GM12878 (cell line): ENCODE data around the gene COTL1. TPM values are rescaled to one million over a fixed set of nuclear protein-coding genes. Genes with fewer than 3 reads are reported as not detected.

Experiments used
- ATAC-seq: fragments of 200-7000 bp; cut with Tn5 transposase; 3 replicates; pipeline ENCODE4 v1.9.1; 2020; ENCODE audit warnings: mild to moderate bottlenecking, moderate library complexity
- BruUV-seq: library from RNA; stranded (reverse); fragments of 400-500 nt; replicated peaks from 2 replicates; lab custom pipeline; 2021; lab: Mats Ljungman, UMichigan
- CTCF ChIA-PET: fragments of 300-600 bp; sonication (Branson Sonifier 250); formaldehyde crosslinking; extraction: SDS; loops from one replicate; lab custom pipeline; 2021; ENCODE audit warnings: inconsistent platforms; lab: Yijun Ruan, JAX
- POLR2A ChIA-PET: fragments of 350-600 bp; formaldehyde crosslinking; extraction: SDS; loops from one replicate; lab custom pipeline; 2021; ENCODE audit warnings: inconsistent platforms; lab: Charles Lee
- RAD21 ChIA-PET: fragments of 300-600 bp; sonication (Branson Sonifier 250); formaldehyde crosslinking; loops from one replicate; lab custom pipeline; 2023; ENCODE audit warnings: antibody characterized with exemption; ENCODE audit not compliant: unreplicated experiment; lab: Charles Lee
- SMC1A ChIA-PET: fragments of 300-600 bp; sonication (Branson Sonifier 250); formaldehyde crosslinking; loops from one replicate; lab custom pipeline; 2023; ENCODE audit not compliant: unreplicated experiment, uncharacterized antibody; lab: Charles Lee
- DNase-seq: peaks from one replicate; pipeline ENCODE4 v3.0.0-alpha.2; 2011; ENCODE audit warnings: low read depth, low spot score
- FAIRE-seq: peaks from 3 replicates; lab custom pipeline; 2011; peaks lifted over from hg19 to GRCh38; lab: Jason Lieb, UNC
- H2AFZ ChIP-seq: 2 replicates; pipeline ENCODE4 v1.6.0; 2011; ENCODE audit warnings: low read depth, low read length, control low read depth; ENCODE audit not compliant: control insufficient read depth
- H3K27ac ChIP-seq: 2 replicates; pipeline ENCODE4 v1.5.1; 2011; ENCODE audit warnings: control low read depth; ENCODE audit not compliant: control insufficient read depth, insufficient read depth
- H3K27me3 ChIP-seq, 2 experiments: replicated peaks in 1 of 2; 2 replicates each; pipeline versions ENCODE4 v1.6.0 to v1.6.1; 2011; ENCODE audit warnings: low read length in 1 of 2; ENCODE audit not compliant: control insufficient read depth in 2 of 2, insufficient read depth in 2 of 2
- H3K36me3 ChIP-seq, 2 experiments: 2 replicates each; pipeline ENCODE4 v1.5.1; 2011; ENCODE audit warnings: low read length in 1 of 2; ENCODE audit not compliant: control insufficient read depth in 2 of 2, insufficient read depth in 2 of 2
- H3K4me1 ChIP-seq: 2 replicates; pipeline ENCODE4 v1.6.1; 2011; ENCODE audit warnings: mild to moderate bottlenecking, low read length, moderate library complexity, mixed read lengths; ENCODE audit not compliant: control insufficient read depth, insufficient read depth
- H3K4me2 ChIP-seq: 2 replicates; pipeline ENCODE4 v1.6.0; 2011; ENCODE audit warnings: control low read depth; ENCODE audit not compliant: control insufficient read depth, insufficient read depth
- H3K4me3 ChIP-seq: fragments of 200-600 bp; sonication (generic); 2 replicates; pipeline ENCODE4 v1.5.1; 2016
- H3K79me2 ChIP-seq: 2 replicates; pipeline ENCODE4 v1.6.0; 2011; ENCODE audit warnings: low read length; ENCODE audit not compliant: control insufficient read depth, insufficient read depth
- H3K9ac ChIP-seq: 2 replicates; pipeline ENCODE4 v1.8.0; 2011; ENCODE audit warnings: low read length, control low read depth, mixed read lengths; ENCODE audit not compliant: control insufficient read depth, insufficient read depth
- H3K9me3 ChIP-seq: replicated peaks from 3 replicates; pipeline ENCODE4 v1.5.1; 2011; ENCODE audit warnings: mild to moderate bottlenecking, low read length; ENCODE audit not compliant: control insufficient read depth, insufficient read depth
- H4K20me1 ChIP-seq: 2 replicates; pipeline ENCODE4 v1.6.0; 2011; ENCODE audit not compliant: control insufficient read depth, insufficient read depth
- BACH1 ChIP-seq: fragments of 450-650 bp; IDR thresholded peaks from 2 replicates; pipeline ENCODE4 v1.6.1; 2017; ENCODE audit warnings: mild to moderate bottlenecking, borderline replicate concordance
- BCL11A ChIP-seq: IDR thresholded peaks from 2 replicates; pipeline ENCODE4 v1.6.1; 2011; ENCODE audit warnings: low read depth, low read length
- CHD1 ChIP-seq: IDR thresholded peaks from 2 replicates; pipeline ENCODE4 v1.6.1; 2012; ENCODE audit warnings: low read depth, low read length, improper control_type of control experiment
- CREB1 ChIP-seq: IDR thresholded peaks from 2 replicates; pipeline ENCODE4 v1.6.1; 2012; ENCODE audit warnings: low read depth, mild to moderate bottlenecking, inconsistent platforms
- CTCF ChIP-seq, 3 experiments: IDR thresholded peaks in 2 of 3; conservative IDR thresholded peaks in 1 of 3; 2 replicates each; pipeline ENCODE4 v1.5.1; 2011; ENCODE audit warnings: low read depth in 3 of 3, low read length in 3 of 3, mild to moderate bottlenecking in 3 of 3, control low read depth in 2 of 3, moderate library complexity in 2 of 3, inconsistent platforms in 1 of 3, mixed read lengths in 1 of 3; ENCODE audit not compliant: control insufficient read depth in 2 of 3, insufficient read depth in 1 of 3; ENCODE audit errors: extremely low read depth in 1 of 3
- E2F4 ChIP-seq: IDR thresholded peaks from 2 replicates; pipeline ENCODE4 v1.6.1; 2012; ENCODE audit warnings: low read depth, low read length, improper control_type of control experiment
- ELK1 ChIP-seq: IDR thresholded peaks from 2 replicates; pipeline ENCODE4 v1.6.1; 2012; ENCODE audit warnings: low read depth, low read length, improper control_type of control experiment
- IRF4 ChIP-seq: IDR thresholded peaks from 2 replicates; pipeline ENCODE4 v1.6.1; 2011; ENCODE audit warnings: low read depth, low read length
- JUNB ChIP-seq: IDR thresholded peaks from 2 replicates; pipeline ENCODE4 v1.6.1; 2016; ENCODE audit warnings: antibody characterized with exemption, mild to moderate bottlenecking
- NFYB ChIP-seq: IDR thresholded peaks from 2 replicates; pipeline ENCODE4 v1.6.1; 2011; ENCODE audit warnings: low read depth, mild to moderate bottlenecking, low read length, improper control_type of control experiment, moderate library complexity; ENCODE audit not compliant: insufficient read depth
- NRF1 ChIP-seq: conservative IDR thresholded peaks from 2 replicates; pipeline ENCODE4 v1.6.1; 2011; ENCODE audit warnings: mild to moderate bottlenecking, low read depth, low read length, improper control_type of control experiment
- ZNF274 ChIP-seq: IDR thresholded peaks from one replicate; pipeline ENCODE4 v1.8.0; 2011; ENCODE audit not compliant: insufficient read length, insufficient read depth
- ZNF384 ChIP-seq: IDR thresholded peaks from 2 replicates; pipeline ENCODE4 v1.6.1; 2012; ENCODE audit warnings: low read depth, mild to moderate bottlenecking, low read length, improper control_type of control experiment, borderline replicate concordance
- ZZZ3 ChIP-seq: IDR thresholded peaks from 2 replicates; pipeline ENCODE4 v1.6.1; 2011; ENCODE audit warnings: low read depth; ENCODE audit not compliant: control insufficient read depth, insufficient read length
- WGBS: methylation state at CpG from one replicate; pipeline ENCODE4 v1.1.6; 2016; ENCODE audit warnings: low lambda C conversion rate; ENCODE audit not compliant: insufficient replicate concordance, insufficient coverage; ENCODE audit errors: missing lambda C conversion rate; 5-methylcytosine and 5-hydroxymethylcytosine counted together
- in situ Hi-C: fragments of 300-500 bp; cut with MboI; formaldehyde crosslinking; loops from 9 replicates; pipeline ENCODE4 v1.14.3; 2018; ENCODE audit warnings: mixed read lengths
- intact Hi-C: fragments of 100-400 bp; cut with micrococcal nuclease; formaldehyde crosslinking; loops from one replicate; pipeline ENCODE4 v1.14.2; 2022; ENCODE audit not compliant: unreplicated experiment
- polyA plus RNA-seq, 11 experiments: library from polyadenylated mRNA; depleted of rRNA in 4 of 11; unstranded in 6 of 11; stranded (reverse) in 5 of 11; fragments of >200 nt; fragmentation: Nextera tagmentation in 4 of 11; fragmentation: Illumina TruSeq in 1 of 11; extraction: Ambion mirVana in 4 of 11; extraction: Trizol in 1 of 11; gene quantifications; 1 replicate in 1 of 11; 2 replicates in 10 of 11; pipeline versions ENCODE4 v1.2.1 to v1.2.3, GENCODE V29; 2011 to 2016; ENCODE audit warnings: inconsistent platforms in 2 of 11, missing spikeins in 2 of 11, low read depth in 1 of 11
- total RNA-seq, 4 experiments: library from RNA; depleted of rRNA in 3 of 4; stranded (reverse); fragments of >200 nt in 3 of 4; fragmentation: Illumina TruSeq in 1 of 4; extraction: Trizol in 1 of 4; gene quantifications; 2 replicates each; pipeline versions ENCODE4 v1.2.1 to v1.2.3, GENCODE V29; 2013 to 2021

COTL1 gene
- total and polyA plus RNA-seq, 10 of the 15 experiments (the other 5 are each of a cell fraction or from before 2014, with no cell fraction given) = 140 to 894 (median 330) TPM

- TF ChIP-seq CTCF (IDR thresholded peaks at IDR 0.05 in 2 of 3, conservative IDR thresholded peaks at IDR 0.05 in 1 of 3; ENCODE audit: control insufficient read depth in 2 of 3, extremely low read depth in 1 of 3, insufficient read depth in 1 of 3, low read depth in 3 of 3, low read length in 3 of 3) (no peak), CREB1 (no peak), NFYB (no peak), IRF4 (no peak), E2F4 (no peak), NRF1 (no peak), JUNB (no peak)
Measured at GRCh38 chr16:84656649-84657048, 38.8 kb upstream of the COTL1 start (continued).

GRCh38 chr16:84654998-84655397 lies 37.1 kb upstream of the COTL1 start:
- in situ Hi-C loops (no loop called here), intact Hi-C loops (no loop called here)
- Histone ChIP-seq H3K4me1 (peaks cover 6% of the 10 kb centered on the region), H3K27me3 (no peaks in the 10 kb centered on the region), H3K79me2 (peaks cover 7% of the 10 kb centered on the region), H2AFZ (no peak overlapping the region), H3K9me3 (no peaks in the 10 kb centered on the region), H3K4me2 (no peak overlapping the region), H4K20me1 (no peaks in the 10 kb centered on the region), H3K4me3 (no peak overlapping the region), H3K9ac (no peak overlapping the region), H3K36me3 (peaks cover 17 to 30% of the 10 kb centered on the region in 2 experiments), H3K27ac (no peak overlapping the region)
- SMC1A ChIA-PET = interaction anchor here (1.7 kb wide), 1 partner anchor 8 kb away, joined by 7 read pairs; no protein-coding TSS in a partner anchor
- ATAC-seq (no peak), DNase-seq (no peak), FAIRE-seq (no peak)
- no peak for TF ChIP-seq JUNB
- TF ChIP-seq ZNF384 = no peak
- no peak for TF ChIP-seq BACH1
- no peak for TF ChIP-seq ELK1
- TF ChIP-seq BCL11A = no peak
- no peak for TF ChIP-seq ZNF274
- no peak for TF ChIP-seq ZZZ3
- no peak for TF ChIP-seq CHD1
- CTCF ChIA-PET = no interaction called here
- WGBS = 66% methylated on average over 6 of the region's 6 CpGs
- no TSS peak for BruUV-seq
- POLR2A ChIA-PET = no interaction called here
- RAD21 ChIA-PET = no interaction called here
